HG02623 (cell line): Measurements from ENCODE around the gene NME3.
"Not testable (repeated sequence)": the region's sequence is repeated elsewhere in the genome, so short reads cannot be mapped to it uniquely, and the experiment has no call there.

ENCODE experiments used
- ATAC-seq: cut with Tn5 transposase; IDR thresholded peaks from one replicate; pipeline ENCODE4 v1.9.1; 2021; ENCODE audit warnings: moderate library complexity; ENCODE audit not compliant: unreplicated experiment

The NME3 gene

DNA sequence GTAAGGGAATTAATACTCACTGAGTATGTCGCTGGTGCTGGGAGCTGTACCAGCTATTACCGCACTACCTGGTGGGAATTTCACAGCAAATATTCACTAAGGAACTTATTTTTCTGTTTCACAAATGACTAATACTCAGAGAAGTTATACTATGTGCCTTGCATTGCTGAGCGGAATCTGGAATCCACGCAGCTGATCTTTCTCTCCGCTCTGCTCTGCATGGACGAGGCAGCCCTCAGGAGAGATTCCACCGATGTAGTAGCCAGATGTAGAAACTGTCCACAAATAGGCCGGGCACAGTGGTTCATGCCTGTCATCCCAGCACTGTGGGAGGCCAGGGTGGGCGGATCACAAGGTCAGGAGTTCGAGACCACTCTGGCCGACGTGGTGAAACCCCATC is 17.1 kb downstream of the NME3 start:
- no peak for ATAC-seq

- ATAC-seq = no peak
These were observed 18.5 kb downstream of the NME3 start for GRCh38 chr16:1752853-1753252.

GRCh38 chr16:1751946-1752345 is 19.4 kb downstream of the NME3 start:
- ATAC-seq = no peak

GRCh38 chr16:1749152-1750117 is 21.9 kb downstream of the NME3 start:
- ATAC-seq = no peak

GRCh38 chr16:1747934-1748333 is 23.4 kb downstream of the NME3 start:
- ATAC-seq = no peak

DNA sequence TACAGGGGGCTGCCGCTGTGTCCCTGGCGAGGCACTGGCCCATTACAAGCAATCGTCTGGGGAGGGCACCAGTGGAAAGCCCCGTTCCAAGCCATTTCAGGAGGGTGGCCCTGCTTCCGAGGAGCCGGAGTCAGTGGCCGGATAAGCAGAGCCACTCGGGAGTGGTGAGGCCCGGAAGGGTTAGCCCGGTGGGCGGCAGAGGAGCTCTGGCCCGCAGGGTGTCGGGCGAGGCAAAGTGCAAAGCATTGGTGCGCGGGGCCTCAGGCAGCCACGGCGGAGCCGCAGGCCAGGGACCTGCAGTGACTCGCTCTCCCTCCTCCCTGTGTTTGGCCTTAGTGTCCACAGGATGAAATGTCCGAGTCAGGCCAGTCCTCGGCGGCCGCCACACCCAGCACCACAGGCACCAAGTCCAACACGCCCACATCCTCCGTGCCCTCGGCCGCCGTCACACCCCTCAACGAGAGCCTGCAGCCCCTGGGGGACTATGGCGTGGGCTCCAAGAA is 24.6 kb downstream of the NME3 start:
- ATAC-seq = no peak

DNA sequence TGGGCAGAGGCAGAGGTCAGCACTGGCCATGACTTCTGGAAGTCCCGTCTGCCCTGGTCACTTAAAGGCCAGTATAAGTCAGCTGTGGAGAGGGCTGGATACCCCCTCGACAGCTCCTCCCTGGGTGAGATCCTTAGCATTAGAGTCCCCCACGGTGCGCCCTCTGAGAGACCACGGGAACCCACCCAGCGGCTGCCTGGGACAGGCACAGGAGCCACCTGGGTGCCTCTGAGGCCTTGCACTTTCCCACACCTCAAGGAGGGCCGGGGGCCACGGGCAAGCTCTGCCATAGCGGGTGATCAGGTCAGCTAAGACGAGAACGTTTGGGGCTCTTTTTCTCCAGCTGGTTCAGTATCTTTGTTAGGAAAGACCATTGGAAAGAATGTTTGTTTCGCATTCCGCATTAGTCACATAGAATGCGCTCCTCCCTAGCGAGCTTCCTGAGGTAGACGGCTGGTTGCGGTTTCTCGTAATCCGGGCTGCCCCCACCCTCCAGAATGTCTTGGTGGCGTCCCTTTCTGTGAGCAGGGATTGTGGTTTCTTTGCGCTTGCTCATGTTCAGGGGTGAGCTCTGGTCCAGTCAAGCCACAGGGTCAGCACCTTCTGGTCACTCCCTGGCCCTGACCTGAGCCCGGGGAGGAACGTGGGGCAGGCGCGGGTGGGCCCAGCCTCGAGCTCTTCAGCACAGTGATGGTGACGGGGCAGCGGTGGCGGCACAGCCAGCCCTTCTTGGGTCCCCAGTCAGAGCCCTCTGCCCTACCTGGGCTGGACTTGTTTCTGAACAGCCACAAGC is 25.2 kb downstream of the NME3 start:
- no peak for ATAC-seq

GRCh38 chr16:1745181-1745899 is 26.0 kb downstream of the NME3 start:
- no peak for ATAC-seq

GRCh38 chr16:1744338-1744840 is 27.0 kb downstream of the NME3 start:
- no peak for ATAC-seq

GRCh38 chr16:1743376-1744337 is 27.7 kb downstream of the NME3 start:
- ATAC-seq = no peak

DNA sequence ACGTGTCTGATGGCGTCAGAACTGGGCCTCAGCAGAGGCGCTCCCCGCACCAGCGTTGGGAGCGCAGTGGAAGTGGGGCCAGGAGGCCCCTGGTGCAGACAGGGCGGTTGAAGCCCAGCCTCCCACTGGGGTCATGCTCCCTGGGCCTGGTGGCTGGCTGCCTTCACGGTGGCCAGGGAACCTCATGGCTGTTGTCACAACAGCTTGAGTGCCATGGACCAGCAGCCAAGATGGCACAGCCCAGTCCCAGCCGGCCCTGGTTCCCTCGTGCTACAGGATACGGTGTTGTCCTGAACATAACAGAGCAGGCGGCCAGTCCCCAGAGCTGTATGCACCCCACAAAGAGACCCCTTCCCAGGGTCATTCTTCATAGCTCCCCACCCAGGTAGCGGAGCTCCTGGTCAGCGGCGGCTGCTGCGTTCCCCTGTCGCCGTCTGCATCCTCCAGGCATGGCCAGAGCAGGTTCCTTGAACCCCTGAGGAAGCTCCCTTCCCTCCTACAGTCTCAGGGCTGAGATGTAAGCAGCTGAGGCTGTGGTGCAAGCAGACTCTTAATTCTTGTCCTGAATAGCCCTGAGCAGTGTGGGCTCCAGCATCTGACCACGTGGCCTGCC is 29.7 kb downstream of the NME3 start:
- no peak for ATAC-seq

DNA sequence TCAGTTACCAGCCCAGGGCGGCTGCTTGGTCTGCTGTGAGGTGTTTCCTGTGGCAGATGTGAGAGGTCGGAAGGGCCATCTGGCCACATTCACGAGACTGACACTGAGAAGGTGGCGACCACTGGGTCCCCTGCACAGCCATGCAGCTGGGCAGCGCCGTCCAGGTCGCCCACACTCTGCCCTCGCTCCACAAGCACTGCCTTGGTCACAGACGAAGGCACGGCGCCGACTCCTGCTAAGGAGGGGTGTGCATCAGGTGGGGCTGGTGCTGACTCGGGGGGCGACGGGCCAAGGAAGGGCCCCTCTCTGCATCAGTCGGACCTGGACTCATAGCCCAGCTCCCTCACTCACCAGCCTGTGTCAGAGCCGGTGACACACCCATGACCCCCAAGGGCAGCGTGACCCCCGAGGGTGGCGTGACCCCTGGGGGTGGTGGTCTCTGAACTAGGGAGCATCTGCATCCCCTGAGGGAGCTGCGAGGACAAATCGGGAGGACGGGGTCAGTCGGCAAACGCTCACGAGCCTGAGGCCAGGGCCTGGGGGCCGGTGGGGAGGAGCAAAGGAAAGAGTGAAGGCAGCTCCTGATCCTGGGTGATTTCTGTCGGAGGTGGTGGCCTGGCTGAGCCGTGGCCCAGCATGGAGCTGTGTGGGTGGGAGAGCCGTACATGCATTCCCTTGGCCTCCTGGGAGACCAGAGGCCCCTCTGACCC is 30.4 kb downstream of the NME3 start:
- no peak for ATAC-seq

- no peak for ATAC-seq
These were observed 31.1 kb downstream of the NME3 start for GRCh38 chr16:1740234-1740633.

DNA sequence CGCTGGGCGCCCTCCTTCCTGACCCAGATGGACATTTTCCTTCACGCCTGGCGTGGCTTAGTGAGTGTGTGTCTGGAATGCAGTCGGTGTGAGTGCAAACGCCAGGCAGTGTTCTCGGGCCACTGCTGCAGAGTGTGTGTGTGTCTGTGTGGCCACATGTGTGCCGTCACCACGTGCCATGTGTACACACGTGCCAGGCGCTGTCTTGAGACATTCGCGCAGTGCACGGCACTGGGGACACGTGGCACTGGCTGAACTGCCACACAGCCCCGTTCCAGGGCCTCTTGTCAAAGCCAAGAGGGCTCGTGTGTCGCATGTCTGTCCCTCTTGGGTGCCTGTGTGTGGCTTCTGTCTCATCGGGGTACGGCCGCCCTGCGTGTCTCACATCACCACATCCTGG is 36.5 kb downstream of the NME3 start:
- ATAC-seq = no peak

GRCh38 chr16:1734123-1734522 is 37.2 kb downstream of the NME3 start:
- ATAC-seq = no peak

DNA sequence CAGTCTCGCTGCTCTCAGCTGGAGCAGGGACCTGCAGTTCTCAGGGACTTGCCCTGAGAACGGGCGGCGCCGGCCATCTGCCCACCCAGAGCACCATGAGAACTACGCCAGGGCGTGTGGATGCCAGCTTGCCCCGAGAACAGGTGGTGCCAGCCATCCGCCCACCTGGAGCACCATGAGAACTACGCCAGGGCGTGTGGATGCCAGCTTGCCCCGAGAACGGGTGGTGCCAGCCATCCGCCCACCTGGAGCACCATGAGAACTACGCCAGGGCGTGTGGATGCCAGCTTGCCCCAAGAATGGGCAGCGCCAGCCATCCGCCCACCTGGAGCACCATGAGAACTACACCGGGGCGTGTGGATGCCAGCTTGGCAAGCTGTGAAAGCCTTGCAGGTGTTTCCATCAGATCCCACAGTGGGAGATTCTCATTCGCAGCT is 38.8 kb downstream of the NME3 start:
- ATAC-seq = not testable (repeated sequence)

GRCh38 chr16:1732071-1732470 is 39.3 kb downstream of the NME3 start:
- ATAC-seq = no peak

GRCh38 chr16:1731603-1732002 is 39.7 kb downstream of the NME3 start:
- ATAC-seq = no peak

DNA sequence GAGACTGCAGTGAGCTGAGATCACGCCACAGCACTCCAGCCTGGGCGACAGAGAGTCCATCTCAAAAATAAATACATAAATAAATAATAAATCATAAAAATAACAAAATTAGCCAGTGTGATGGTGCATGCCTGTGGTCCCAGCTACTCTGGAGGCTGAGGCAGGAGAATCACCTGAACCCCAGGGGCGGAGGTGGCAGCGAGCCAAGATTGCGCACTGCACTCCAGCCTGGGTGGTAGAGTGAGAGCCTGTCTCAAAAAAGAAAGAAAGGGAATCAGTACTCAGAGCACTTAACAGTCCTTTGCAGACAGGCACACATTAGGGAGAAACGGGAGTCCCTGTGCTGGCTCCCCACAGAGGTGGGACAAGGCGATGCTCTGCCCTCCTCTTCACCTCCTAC is 40.3 kb downstream of the NME3 start:
- no peak for ATAC-seq
